B cell (primary cell): ENCODE measurements around the gene POU2F3. TPM values are rescaled to one million over a fixed set of nuclear protein-coding genes. Genes with fewer than 3 reads are reported as not detected.

ENCODE experiments used
- ATAC-seq: fragments of 200-7000 bp; cut with Tn5 transposase; one replicate; pipeline ENCODE4 v1.10.0; 2021; ENCODE audit warnings: low read depth, mild to moderate bottlenecking, moderate number of reproducible peaks, moderate library complexity
- CTCF ChIA-PET: fragments of 350-600 bp; sonication (Branson Sonifier 250); formaldehyde crosslinking; loops from one replicate; lab custom pipeline; 2021; ENCODE audit warnings: antibody characterized with exemption, inconsistent platforms; lab: Charles Lee
- POLR2A ChIA-PET: fragments of 350-600 bp; sonication (Branson Sonifier 250); formaldehyde crosslinking; loops from one replicate; lab custom pipeline; 2021; ENCODE audit warnings: antibody characterized with exemption; lab: Charles Lee
- DNase-seq: peaks from one replicate; pipeline ENCODE4 v3.0.0; 2013
- H2AFZ ChIP-seq: 2 replicates; pipeline ENCODE4 v1.6.1; 2012; ENCODE audit warnings: mild to moderate bottlenecking, low read depth, low read length; ENCODE audit not compliant: insufficient read depth, poor library complexity, severe bottlenecking
- H3K27ac ChIP-seq, 2 donors: 1 replicate in 1 of 2; 2 replicates in 1 of 2; pipeline ENCODE4 v1.5.1; 2012 to 2013; ENCODE audit warnings: low read length in 2 of 2, mild to moderate bottlenecking in 2 of 2, moderate library complexity in 1 of 2
- H3K27me3 ChIP-seq, 4 experiments: fragments of 200-600 bp in 1 of 4; sonication (generic) in 1 of 4; replicated peaks in 1 of 4; 1 replicate in 2 of 4; 2 replicates in 2 of 4; pipeline versions ENCODE4 v1.6.1 to v1.7.0; 2013 to 2016; ENCODE audit warnings: low read length in 3 of 4, mild to moderate bottlenecking in 2 of 4, mixed read lengths in 1 of 4, moderate library complexity in 1 of 4; ENCODE audit not compliant: insufficient read depth in 4 of 4, control insufficient read depth in 3 of 4; ENCODE audit errors: control extremely low read depth in 1 of 4
- H3K36me3 ChIP-seq, 2 experiments: replicated peaks in 1 of 2; 1 replicate in 1 of 2; 2 replicates in 1 of 2; pipeline versions ENCODE4 v1.6.1 to v1.7.1; 2013; ENCODE audit warnings: low read length in 1 of 2; ENCODE audit not compliant: insufficient read depth in 2 of 2, control insufficient read depth in 1 of 2; ENCODE audit errors: control extremely low read depth in 1 of 2, extremely low read depth in 1 of 2
- H3K4me1 ChIP-seq, 2 donors: fragments of 200-600 bp in 1 of 2; sonication (generic) in 1 of 2; 1 replicate in 1 of 2; 2 replicates in 1 of 2; pipeline versions ENCODE4 v1.5.1 to v1.6.1; 2013 to 2017; ENCODE audit warnings: low read length in 2 of 2; ENCODE audit not compliant: control insufficient read depth in 2 of 2, insufficient read depth in 2 of 2
- H3K4me2 ChIP-seq: replicated peaks from 2 replicates; pipeline ENCODE3; 2012; ENCODE audit warnings: mild to moderate bottlenecking, low read depth, low read length; ENCODE audit not compliant: poor library complexity, severe bottlenecking
- H3K4me3 ChIP-seq, 5 experiments: fragments of 200-600 bp in 1 of 5; sonication (generic) in 1 of 5; 1 replicate in 3 of 5; 2 replicates in 2 of 5; pipeline versions ENCODE4 v1.5.1 to v1.7.0; 2011 to 2016; ENCODE audit warnings: low read length in 4 of 5, mild to moderate bottlenecking in 4 of 5, low read depth in 2 of 5, control low read depth in 1 of 5, moderate library complexity in 1 of 5; ENCODE audit not compliant: insufficient read depth in 1 of 5; ENCODE audit errors: control extremely low read depth in 1 of 5, extremely low read depth in 1 of 5
- H3K79me2 ChIP-seq: fragments of 200-600 bp; sonication (generic); one replicate; pipeline ENCODE4 v1.6.0; 2016; ENCODE audit warnings: low read length; ENCODE audit not compliant: control insufficient read depth, insufficient read depth
- H3K9ac ChIP-seq: fragments of 200-600 bp; sonication (generic); 2 replicates; pipeline ENCODE4 v1.6.1; 2017; ENCODE audit warnings: mild to moderate bottlenecking, low read length, moderate library complexity
- H3K9me3 ChIP-seq, 3 donors: one replicate each; pipeline versions ENCODE4 v1.6.1 to v1.7.1; 2013; ENCODE audit warnings: low read length in 2 of 3; ENCODE audit not compliant: control insufficient read depth in 2 of 3, insufficient read depth in 1 of 3; ENCODE audit errors: control extremely low read depth in 1 of 3
- H4K20me1 ChIP-seq: 2 replicates; pipeline ENCODE4 v1.6.0; 2012; ENCODE audit warnings: mild to moderate bottlenecking, low read length; ENCODE audit not compliant: insufficient read depth, control insufficient read depth, poor library complexity, severe bottlenecking
- H3K27ac Mint-ChIP-seq: one replicate; pipeline ENCODE4 v1.8.0; 2021; ENCODE audit warnings: mixed read lengths
- H3K27me3 Mint-ChIP-seq: one replicate; pipeline ENCODE4 v1.8.0; 2021; ENCODE audit warnings: mixed read lengths
- H3K4me1 Mint-ChIP-seq: one replicate; pipeline ENCODE4 v1.8.0; 2021; ENCODE audit warnings: mixed read lengths
- H3K4me3 Mint-ChIP-seq: one replicate; pipeline ENCODE4 v1.8.0; 2021; ENCODE audit warnings: mixed read lengths
- H3K9me3 Mint-ChIP-seq: one replicate; pipeline ENCODE4 v1.8.0; 2022; ENCODE audit warnings: mixed read lengths; ENCODE audit not compliant: insufficient read depth
- CTCF ChIP-seq: fragments of 200-600 bp; IDR thresholded peaks from one replicate; pipeline ENCODE4 v1.8.0; 2022; ENCODE audit warnings: antibody characterized with exemption, mild to moderate bottlenecking
- EZH2 ChIP-seq: IDR thresholded peaks from 2 replicates; pipeline ENCODE4 v1.6.1; 2012; ENCODE audit warnings: borderline replicate concordance, low read depth, mild to moderate bottlenecking, moderate library complexity, low read length; ENCODE audit not compliant: insufficient read depth, poor library complexity, severe bottlenecking
- WGBS: methylation state at CpG from one replicate; pipeline ENCODE4 v1.1.5; 2013; ENCODE audit warnings: missing lambda C conversion rate; ENCODE audit not compliant: insufficient coverage; 5-methylcytosine and 5-hydroxymethylcytosine counted together
- intact Hi-C: fragments of 100-400 bp; cut with micrococcal nuclease; formaldehyde crosslinking; loops from one replicate; pipeline ENCODE4 v1.10.0; 2022
- polyA plus RNA-seq: library from polyadenylated mRNA; depleted of rRNA; stranded (reverse); fragments of >200 nt; gene quantifications from 2 replicates; pipeline ENCODE4 v1.2.3, GENCODE V29; 2012
- total RNA-seq, 2 donors: library from RNA; stranded (reverse); fragments of 120-200 nt in 1 of 2; gene quantifications; 1 replicate in 1 of 2; 2 replicates in 1 of 2; pipeline versions ENCODE4 v1.2.3 to v1.2.4, GENCODE V29; 2013 to 2022

The POU2F3 gene
- total and polyA plus RNA-seq, 2 donors (not counting 1 experiment from before 2014, with no cell fraction given): not detected

GRCh38 chr11:120343429-120343828 is 103.5 kb downstream of the POU2F3 start:
- intact Hi-C loops: no loop called here
- CTCF ChIA-PET: no interaction called here
- Histone ChIP-seq H3K27me3 (peaks cover 10 to 74% (median 49%) of the 10 kb centered on the region in 4 experiments), H3K27ac (no peak overlapping the region), H3K79me2 (peaks cover 44% of the 10 kb centered on the region), H3K36me3 (no peaks in the 10 kb centered on the region), H3K9ac (no peak overlapping the region), H3K4me2 (peak overlapping the region; percentile 63), H3K4me1 (peaks cover 21 to 58% of the 10 kb centered on the region in 2 donors), H2AFZ (no peak overlapping the region), H3K9me3 (peaks cover 4 to 6% (median 5%) of the 10 kb centered on the region in 3 donors), H3K4me3 (no peak overlapping the region), H4K20me1 (peaks cover 93% of the 10 kb centered on the region)
- DNase-seq (peak; percentile 58), ATAC-seq (peak; percentile 34)
- TF ChIP-seq EZH2: no peak
- no peak for TF ChIP-seq CTCF
- no CpG with 5 or more reads among the region's 2 CpGs for WGBS
- H3K4me3 Mint-ChIP-seq: no peak overlapping the region
- H3K27me3 Mint-ChIP-seq: peaks cover 62% of the 10 kb centered on the region
- H3K9me3 Mint-ChIP-seq: no peaks in the 10 kb centered on the region
- H3K27ac Mint-ChIP-seq: no peak overlapping the region
- POLR2A ChIA-PET: no interaction called here
- H3K4me1 Mint-ChIP-seq: peaks cover 36% of the 10 kb centered on the region

- Histone ChIP-seq H3K27ac (no peak overlapping the region), H3K4me2 (peak overlapping the region; percentile 63), H3K9ac (no peak overlapping the region), H3K36me3 (no peaks in the 10 kb centered on the region), H3K79me2 (peaks cover 44% of the 10 kb centered on the region), H3K9me3 (peaks cover 3 to 5% (median 4%) of the 10 kb centered on the region in 3 donors), H3K4me1 (peaks cover 21 to 51% of the 10 kb centered on the region in 2 donors), H3K27me3 (peaks cover 10 to 68% (median 44%) of the 10 kb centered on the region in 4 experiments), H3K4me3 (no peak overlapping the region), H4K20me1 (peaks cover 94% of the 10 kb centered on the region), H2AFZ (no peak overlapping the region)
- no peaks in the 10 kb centered on the region for H3K9me3 Mint-ChIP-seq
- H3K4me3 Mint-ChIP-seq: peak overlapping the region; percentile 48
- DNase-seq: peak; percentile 81
- H3K27me3 Mint-ChIP-seq: peaks cover 63% of the 10 kb centered on the region
- H3K4me1 Mint-ChIP-seq: peaks cover 33% of the 10 kb centered on the region
- CTCF ChIA-PET: no interaction called here
- intact Hi-C loops: no loop called here
- peak; percentile 84 for ATAC-seq
- TF ChIP-seq CTCF (no peak), EZH2 (no peak)
- WGBS: 0% methylated on average over 1 of the region's 1 CpG
- peak overlapping the region; percentile 56 for H3K27ac Mint-ChIP-seq
- POLR2A ChIA-PET: no interaction called here
These were observed 104.5 kb downstream of the POU2F3 start for GRCh38 chr11:120344302-120345004.
